Dedifferentiated amniotic fluid mesenchymal stem cell (primary cell): ENCODE data around the gene LMO3.

Experiments used
- DNase-seq: peaks from one replicate; pipeline ENCODE4 v3.0.0-alpha.2; 2016; ENCODE audit errors: extremely low spot score

Gene LMO3

DNA sequence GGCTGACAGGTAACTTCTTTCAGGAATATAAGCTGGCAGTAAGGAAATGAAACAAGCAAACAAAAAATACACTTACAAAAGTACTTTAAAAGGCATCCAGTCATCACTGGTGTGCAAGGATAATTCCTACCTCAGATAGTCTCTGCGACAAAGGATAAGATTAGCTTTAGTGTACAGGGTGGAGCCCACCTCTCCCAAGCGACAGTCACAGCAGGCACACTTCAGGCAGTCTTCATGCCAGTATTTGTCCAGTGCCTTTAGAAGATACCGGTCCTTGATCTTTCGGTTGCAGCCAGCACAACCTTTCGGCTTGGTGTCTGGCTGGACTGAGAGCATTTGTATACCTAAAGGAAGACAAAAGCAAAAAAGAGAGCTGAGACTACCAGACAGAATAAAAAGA is 5.4 kb downstream of the LMO3 start:
- DNase-seq, result no peak

DNA sequence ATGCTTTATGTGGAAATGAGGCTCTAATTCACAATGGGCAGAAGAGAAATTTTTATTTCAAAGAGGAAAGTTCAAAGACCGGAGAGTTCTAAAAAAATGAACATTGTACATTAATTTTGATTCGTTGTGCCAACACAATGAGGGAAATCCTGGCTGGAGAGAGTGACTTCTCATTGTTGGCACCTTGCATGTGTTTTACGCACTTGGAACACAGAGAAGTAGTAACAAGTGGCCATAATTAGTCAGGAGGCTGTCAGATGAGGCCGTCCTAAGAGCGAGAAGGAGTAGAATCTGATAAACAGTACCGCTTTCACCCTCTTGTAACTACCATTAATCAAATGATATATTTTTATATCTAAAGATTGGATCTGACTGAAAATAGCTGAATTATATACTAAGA is 6.9 kb downstream of the LMO3 start:
- no peak for DNase-seq

DNA sequence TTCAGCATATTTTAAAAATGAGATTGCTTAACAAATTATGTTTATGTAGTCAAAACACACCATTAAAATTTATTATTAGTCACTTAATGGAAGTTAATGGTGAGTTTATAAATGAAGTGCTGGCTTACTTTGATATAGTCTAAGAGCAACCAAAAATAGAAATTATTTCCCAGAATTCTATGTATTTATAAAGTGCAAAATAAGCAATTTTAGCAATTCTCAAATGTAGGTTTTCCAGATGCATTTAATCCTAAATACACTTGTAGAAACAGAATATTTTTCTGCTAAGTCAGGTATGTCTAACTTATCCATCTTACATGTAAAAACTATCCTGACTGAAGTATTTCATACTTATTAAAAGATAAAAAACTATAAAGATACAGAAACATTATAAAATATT is 11.2 kb downstream of the LMO3 start:
- no peak for DNase-seq

DNA sequence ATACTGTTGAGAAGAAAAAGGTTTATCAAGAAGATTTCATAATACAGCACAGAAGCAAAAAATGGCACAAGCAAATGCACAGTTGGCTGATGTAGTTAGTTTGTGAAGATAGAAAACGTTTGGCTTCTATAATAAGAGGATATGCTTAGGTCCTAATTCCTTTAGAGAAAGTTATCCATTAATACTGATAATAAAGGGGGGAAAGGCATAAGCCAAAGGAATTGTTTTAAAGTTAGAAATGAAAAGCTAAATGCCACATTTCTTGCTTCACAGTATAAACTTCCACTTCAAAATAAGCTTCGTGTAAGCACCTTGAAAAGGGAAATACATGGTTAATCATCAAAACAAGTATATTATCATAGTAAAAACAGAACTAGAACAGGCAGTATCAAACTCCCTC is 12.4 kb downstream of the LMO3 start:
- no peak for DNase-seq

DNA sequence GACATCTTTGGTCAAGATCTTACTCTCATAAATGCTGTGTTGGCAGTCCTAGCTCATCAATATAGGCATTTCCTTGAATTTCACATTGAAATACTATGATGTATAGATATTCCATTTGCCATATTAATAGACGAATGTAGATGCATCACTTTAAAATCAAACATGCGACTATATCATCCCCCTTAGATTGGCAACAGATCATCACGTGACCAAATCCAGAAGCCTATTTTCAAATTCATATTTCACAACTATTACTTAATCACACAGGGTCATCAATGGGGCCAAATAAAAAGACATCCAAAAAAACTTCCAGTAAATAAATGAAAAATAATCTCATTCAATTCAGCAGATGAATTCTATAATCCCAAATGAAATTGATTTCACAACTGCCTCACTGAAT is 15.3 kb downstream of the LMO3 start:
- DNase-seq, result no peak

DNA sequence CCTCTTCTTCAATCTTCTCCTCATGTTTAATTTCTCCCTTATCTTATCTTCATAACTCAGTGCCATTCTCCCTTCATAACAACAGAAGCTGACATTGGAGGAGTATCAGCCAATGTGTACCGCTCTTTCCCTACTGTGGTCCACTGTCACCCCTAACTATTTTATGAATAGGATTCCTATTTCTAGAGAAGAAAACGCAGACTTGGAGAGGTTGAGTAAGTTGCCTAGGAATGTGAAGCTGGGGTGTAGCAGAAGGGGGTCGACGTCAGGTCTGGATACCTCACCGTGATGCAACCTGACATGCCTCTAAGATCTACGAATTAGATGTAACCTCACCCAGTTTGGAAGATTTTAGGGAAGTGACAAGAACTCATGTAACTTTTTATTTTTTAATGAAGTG is 17.1 kb downstream of the LMO3 start:
- no peak for DNase-seq

DNA sequence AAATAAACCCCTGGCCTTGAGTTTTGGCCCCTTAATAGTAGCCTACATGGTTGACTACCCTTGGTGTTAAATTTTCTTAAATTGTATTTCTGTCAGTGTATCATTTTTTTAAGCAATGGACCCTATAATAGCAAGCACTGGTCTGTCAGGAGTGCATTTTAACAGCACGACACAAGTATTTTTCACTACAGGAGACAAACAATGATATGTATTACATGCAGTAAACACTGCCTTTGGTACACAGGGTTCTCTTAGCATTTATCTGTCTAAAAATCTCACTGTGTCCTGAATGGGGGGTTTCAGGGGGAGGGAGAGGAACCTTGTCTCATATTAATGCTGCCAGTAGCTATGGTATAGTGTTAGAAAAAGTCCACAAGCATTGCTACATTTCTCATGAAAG is 18.4 kb downstream of the LMO3 start:
- no peak for DNase-seq

DNA sequence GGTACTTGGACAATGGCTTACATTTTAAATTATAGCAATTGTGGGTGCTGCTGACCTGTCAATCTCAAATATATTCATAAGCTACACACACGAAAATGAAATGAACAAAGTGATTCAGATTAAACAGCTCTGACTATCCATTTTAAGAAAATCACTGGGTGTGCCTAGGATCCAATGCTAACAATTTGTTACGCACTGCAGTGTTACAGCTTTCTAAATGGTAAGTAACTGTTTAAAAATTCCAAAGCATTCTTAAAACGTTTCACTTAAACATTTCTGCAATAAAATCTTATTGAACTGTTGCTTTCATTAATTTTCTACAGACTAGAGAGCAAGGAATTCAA is 18.9 kb downstream of the LMO3 start:
- no peak for DNase-seq

DNA sequence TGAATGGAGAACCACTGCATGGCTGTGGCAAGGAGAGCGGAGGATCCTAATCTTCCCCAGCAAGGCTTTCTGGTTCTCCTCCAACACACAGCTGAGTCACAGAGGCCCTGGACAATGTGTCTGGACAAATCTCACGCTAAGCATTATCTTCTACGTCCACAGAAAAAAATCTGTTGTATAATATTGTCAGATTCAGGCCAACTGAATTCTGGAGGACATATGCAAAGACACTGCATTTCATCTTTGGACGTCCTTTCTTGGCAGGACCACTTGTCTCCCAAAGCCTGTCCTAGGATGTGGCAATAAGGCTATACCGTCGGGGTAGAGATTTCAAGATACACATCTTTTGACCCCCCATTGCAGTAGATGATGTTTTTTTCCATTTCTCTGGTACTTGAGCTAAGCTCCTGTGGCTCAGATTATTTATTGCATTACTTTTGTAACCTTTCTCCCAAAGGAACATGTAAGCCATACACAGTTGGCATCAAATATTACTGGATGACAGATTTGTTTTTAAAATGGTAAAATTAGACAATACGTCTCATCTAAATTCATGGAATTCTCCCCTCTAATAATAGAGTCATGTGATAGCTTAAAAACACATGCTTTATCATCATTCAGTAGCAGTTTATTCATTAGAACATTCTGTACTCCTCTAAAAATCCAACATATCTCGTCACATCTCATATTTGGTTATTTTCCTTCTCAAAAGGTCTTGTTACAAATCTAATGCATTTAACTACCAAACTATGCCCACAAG is 19.4 kb downstream of the LMO3 start:
- no peak for DNase-seq

DNA sequence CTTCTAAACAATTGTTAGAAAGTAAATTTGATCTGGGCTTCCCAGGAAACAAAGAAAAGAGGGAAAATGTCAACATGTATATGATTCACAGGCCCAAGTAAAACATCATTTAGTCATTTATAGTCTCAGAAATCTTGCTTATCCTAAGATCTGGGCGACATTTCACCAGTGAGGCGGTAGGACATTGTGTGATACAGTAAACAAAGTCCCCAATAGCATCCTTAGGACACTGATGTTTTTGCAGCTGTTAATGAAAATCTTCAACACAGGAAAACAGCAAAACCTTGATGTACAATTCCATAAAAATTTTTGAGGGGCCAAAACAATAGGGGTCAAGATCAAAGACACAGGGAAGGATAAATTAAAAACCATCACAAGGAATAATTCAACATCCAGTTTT is 20.2 kb downstream of the LMO3 start:
- no peak for DNase-seq

DNA sequence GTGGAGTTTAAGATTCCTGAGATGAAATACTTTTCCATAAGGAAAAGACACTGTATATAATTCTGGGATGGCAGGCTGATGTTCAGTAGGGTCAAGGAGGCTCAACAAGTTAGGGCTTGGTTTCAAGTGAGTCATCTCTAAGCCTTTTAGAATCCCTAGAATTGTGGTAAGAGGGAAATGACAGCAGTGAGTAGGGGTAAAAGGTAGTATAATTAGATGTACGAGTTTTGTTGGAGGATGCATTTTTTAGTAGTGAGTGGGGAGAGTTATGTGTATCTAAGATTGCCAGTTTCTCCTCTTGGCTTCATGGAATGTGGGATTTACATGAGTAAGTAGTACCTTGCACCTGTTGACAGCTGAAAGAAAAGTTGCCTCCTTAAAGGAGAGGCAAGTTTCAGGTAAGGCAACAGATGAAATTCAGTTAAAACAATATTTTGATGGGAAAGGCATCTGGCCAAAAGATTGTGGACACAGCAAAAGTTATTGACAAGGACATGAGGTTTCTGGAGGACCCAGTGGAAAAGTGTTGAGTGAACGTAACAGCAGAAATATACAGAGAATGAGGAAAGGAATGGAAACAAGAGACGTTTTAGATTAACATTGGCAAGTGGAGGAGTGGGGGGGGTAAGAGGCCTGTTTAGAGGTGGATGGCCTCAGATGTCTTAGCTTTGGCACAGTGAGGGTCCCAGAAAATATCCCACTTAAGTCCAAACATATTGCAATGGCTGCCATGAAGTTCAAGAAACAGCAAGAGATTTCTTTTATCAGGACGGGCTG is 21.8 kb downstream of the LMO3 start:
- DNase-seq, result no peak

DNA sequence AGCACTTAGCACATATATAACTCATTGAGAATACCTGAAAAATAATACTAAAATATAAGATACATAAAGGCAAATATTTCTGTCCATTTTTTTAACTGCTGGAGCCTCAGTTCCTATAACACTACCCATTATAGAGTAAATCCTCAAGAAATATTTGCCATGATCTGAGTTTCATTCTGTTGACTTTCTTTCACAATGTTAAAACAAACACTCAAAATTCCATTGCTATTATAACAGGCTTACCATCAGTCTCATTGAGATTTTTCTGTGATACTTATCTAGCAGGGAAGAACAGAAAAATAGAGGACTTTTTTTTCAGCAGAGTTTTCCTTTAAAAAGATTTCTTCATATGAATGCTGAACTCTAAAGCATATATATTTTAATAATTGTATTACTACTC is 24.5 kb downstream of the LMO3 start:
- DNase-seq, result no peak

DNA sequence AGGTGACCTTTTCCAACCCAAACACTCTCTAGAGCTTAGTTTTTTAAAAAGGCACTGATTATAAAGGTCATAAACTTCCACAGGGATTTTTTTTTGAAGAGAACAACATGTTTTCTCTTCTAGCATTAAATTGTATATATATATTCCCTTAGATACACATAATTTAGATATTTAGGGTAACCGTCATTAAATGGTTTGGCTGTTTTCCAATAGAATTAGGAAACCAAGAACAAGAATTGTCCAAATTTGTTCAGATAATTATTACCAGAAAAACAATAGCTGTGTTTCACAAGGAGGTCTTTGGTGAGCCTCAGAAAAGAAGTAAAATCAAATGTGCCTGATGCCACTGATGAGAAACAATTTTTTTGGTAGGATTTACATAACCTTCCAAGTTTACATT is 26.9 kb downstream of the LMO3 start:
- DNase-seq, result no peak

DNA sequence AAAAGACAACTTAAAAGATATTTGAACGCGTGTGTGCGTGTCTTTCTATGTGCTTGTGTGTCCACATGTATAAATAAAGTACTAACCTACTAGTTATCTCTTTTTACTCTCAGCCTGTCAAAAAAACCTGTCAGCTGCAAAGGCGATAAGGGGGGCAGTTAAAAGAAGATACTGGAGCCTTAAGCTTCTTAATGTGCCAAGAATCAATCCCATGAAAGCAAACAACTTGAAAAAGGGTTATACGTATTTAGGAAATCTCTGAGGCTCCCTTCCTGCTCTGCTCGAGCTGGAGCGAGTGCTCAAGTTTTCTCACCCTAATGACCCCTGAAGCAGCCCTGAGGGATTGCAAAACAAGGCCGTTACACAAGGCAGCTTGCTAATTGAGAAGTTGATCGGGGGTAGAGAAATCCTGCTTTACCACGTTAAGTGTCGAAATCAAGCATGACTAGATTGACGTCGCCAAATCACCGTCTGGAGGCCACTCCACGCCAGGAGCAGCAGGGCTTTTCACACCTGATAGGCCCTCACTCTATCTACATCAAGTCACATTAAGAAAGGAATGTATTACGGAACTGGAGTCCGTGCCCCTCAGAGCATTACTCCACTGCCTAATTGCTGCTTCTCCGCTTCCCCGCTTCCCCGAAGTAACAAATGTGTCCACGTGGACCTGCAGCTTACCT is 32.4 kb downstream of the LMO3 start:
- no peak for DNase-seq

DNA sequence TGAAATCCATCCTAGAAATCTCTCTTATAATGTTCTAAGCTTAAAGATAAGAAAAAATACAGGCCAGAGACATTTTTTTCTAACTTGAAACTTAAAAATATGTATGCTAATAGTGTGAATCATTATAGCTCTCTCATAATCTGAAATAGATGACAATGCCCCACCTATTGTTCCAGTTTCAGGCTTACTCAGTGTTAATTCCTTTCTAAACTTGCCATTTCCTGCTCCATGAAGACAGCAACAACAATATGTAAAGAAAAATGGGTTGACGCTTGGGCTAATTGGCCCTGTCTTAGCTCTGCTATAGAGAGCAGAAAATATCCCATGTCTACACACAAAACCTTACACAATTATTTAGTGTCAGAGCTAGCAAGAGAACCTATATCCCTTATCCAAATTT is 37.1 kb downstream of the LMO3 start:
- no peak for DNase-seq

DNA sequence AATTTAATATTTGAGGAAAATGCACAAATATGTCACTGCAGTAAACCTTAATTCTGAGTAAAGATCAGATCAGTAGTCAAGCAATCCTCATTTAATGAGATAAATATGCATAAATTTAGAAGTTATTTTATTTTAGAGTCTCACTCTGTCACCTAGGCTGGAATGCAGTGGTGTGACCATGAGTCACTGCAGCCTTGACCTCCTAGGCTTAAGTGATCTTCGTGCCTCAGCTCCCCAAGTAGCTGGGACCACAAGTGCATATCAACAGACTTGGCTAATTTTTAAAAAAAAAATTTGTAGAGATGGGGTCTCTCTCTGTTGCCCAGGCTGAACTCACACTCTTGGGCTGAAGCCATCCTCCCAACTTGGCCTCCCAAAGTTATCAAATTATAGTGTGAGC is 41.3 kb downstream of the LMO3 start:
- DNase-seq, result no peak

DNA sequence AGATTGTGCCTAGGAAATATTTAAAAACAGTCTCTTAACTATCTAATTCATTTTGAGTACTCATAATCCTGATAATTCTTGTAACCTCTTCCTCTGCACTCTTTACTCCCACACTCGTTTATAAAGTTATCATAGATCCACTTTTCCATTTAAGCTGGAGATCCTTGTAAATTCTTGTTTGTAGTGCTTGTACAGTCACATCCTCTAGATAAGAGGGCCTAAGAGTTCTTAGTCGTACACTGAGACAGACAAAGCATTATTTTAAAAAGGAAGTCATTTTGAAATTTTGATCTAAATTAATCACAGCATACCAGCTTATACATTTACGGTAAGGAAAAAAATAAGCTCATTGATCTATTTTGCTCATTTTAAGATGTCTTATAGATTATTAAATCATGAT is 42.5 kb downstream of the LMO3 start:
- DNase-seq, result no peak

DNA sequence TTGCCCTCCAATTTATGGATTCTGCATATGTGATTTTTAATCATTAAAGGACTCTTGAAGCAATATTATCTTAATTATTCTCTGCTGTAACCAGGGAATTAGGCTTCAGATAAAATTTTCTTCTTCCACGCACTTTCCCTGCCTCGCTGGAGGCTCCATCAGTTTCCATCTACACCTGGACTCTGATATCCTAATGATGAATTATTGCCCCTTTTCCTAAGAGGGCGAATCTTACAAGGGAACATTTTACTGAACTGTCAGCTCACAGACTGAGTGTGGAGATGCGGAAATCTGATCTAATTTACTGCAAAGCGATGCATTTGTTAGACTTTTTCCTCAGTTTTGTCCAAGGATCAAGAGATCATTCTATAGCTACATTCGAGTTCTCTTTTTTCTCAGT is 43.0 kb downstream of the LMO3 start:
- DNase-seq, result no peak

DNA sequence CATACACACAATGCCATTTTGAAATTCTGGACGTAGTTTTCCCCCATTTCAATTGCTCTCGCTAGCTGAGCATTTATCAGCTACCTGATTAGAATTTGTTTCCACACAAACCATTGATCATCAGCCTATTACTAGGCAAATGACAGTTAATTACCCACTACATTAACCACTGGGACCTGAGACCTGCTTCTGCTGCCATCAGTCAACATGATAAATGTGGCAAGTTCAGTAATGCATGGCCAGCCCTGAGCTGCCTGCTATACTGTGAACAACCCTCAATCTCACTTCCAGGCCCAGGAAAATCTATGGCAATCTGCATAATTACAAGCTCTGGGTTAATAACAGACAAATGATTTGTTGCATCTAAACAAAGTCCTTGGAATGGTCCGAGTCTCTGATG is 43.5 kb downstream of the LMO3 start:
- DNase-seq, result no peak

DNA sequence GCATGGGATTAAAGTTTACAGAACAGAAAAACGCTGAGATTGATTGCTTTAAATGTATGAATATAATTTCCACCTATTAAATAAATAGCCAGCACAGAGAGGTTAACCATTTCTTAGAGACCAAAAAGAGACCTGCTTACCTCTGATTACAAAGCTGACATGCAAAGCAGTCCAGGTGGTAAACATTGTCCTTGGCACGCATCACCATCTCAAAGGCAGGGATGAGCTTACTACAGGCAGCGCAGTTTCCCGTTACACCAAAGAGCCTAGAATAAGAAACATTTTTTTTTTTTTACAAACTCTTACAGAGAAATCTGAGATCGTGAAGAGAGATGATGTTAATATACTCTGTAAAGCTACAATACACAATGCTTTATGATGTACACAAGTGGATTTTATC is 45.7 kb downstream of the LMO3 start:
- no peak for DNase-seq

DNA sequence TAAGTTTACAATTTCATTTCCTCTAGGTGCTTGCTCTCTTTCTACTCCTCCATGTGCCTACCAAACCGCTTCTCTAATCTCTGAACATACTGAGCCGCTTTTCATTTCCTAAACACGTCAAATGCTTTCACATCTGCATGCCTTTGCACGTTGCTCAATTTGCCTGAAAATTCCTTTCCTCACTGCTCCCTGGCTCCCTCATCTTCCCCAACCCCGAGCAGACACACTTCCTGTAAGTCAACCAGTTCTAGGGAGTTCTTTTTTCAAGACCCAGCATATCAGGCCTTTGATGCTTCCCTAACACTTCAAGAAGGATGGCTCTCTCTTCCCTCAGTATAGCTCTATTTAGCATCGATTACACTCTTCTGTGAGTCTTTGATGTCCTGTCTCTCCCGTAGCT is 50.3 kb downstream of the LMO3 start:
- DNase-seq, result no peak

DNA sequence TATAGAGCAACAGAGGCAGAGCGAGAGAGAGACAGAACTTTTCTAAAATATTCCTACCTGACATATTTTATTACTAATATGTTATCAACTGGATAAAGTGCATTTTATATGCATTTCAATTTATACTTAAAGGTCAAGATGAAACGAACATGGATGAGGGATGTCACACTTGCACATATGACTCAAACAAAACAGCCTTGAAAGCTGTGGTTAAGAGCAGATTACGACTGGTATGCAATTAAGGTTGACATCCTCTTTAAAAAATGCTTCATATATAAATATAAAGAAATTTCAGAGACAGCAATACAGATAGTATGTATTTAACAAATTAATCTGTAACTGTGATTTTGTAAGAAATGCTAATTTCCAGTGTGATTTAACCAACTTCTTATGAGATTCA is 52.5 kb downstream of the LMO3 start:
- no peak for DNase-seq

DNA sequence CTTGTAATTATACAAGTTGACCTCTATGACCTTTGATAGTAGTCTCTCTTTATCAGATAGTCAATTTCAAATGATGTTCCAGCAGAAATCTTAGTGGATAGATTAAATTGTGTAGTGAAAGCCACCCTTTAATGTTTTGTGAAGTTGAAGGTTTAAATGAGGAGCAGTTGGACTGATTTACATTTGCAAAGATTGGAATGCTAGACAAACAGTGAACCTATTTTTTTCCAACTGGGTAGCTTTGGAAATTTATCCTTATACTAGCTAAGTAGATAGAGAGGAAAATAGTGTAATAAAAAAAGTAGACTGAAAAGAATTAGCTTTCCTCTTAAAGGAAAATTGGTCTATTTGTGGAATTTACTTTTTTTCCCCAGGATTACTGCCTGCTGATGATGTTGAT is 53.7 kb downstream of the LMO3 start:
- DNase-seq, result no peak
